Gastrocnemius medialis (tissue), 4 donors: Measurements from ENCODE around the gene MX1. TPM values are rescaled to one million over a fixed set of nuclear protein-coding genes. Genes with fewer than 3 reads are reported as not detected.

Experiments
- ATAC-seq, 2 donors: fragments of 150-250 bp; one replicate each; pipeline ENCODE4 v1.9.1; 2016
- DNase-seq, 2 donors: peaks; one replicate each; pipeline ENCODE4 v3.0.0-alpha.2; 2019
- H3K27ac ChIP-seq, 4 donors: fragments of 200-600 bp; sonication (generic); 1 replicate in 1 of 4; 2 replicates in 3 of 4; pipeline ENCODE4 v1.5.1; 2016 to 2018; ENCODE audit warnings: mild to moderate bottlenecking in 2 of 4, moderate library complexity in 1 of 4
- H3K27me3 ChIP-seq, 3 donors: fragments of 200-600 bp; sonication (generic) in 2 of 3; 1 replicate in 1 of 3; 2 replicates in 2 of 3; pipeline versions ENCODE4 v1.5.1 to v1.6.0; 2016 to 2019; ENCODE audit warnings: mild to moderate bottlenecking in 1 of 3, moderate library complexity in 1 of 3
- H3K36me3 ChIP-seq, 2 donors: fragments of 200-600 bp; sonication (generic) in 1 of 2; one replicate each; pipeline ENCODE4 v1.5.1; 2017 to 2018
- H3K4me1 ChIP-seq, 2 donors: fragments of 200-600 bp; sonication (generic) in 1 of 2; one replicate each; pipeline ENCODE4 v1.5.1; 2016 to 2017; ENCODE audit warnings: mild to moderate bottlenecking in 2 of 2
- H3K4me3 ChIP-seq, 4 donors: fragments of 200-600 bp; sonication (generic) in 3 of 4; 1 replicate in 1 of 4; 2 replicates in 3 of 4; pipeline ENCODE4 v1.5.1; 2016 to 2019; ENCODE audit warnings: mild to moderate bottlenecking in 2 of 4
- H3K9me3 ChIP-seq, 3 donors: fragments of 200-600 bp; sonication (generic) in 2 of 3; 1 replicate in 1 of 3; 2 replicates in 2 of 3; pipeline ENCODE4 v1.5.1; 2016 to 2019
- POLR2A ChIP-seq, 2 donors: fragments of 450-650 bp; IDR thresholded peaks; one replicate each; pipeline ENCODE4 v1.6.1; 2017; ENCODE audit warnings: antibody characterized with exemption in 2 of 2, mild to moderate bottlenecking in 2 of 2, moderate library complexity in 2 of 2
- in situ Hi-C, 4 donors: fragments of 200-750 bp; cut with MboI; loops; one replicate each; pipeline versions ENCODE4 v1.15.0 to v1.8.0; 2017; ENCODE audit warnings: low sequenced_read_pairs in 4 of 4
- intact Hi-C: fragments of 100-400 bp; cut with DNase I; formaldehyde crosslinking; loops from one replicate; pipeline ENCODE4 v1.15.1; 2023; ENCODE audit warnings: low total_unique reads
- total RNA-seq, 4 donors: library from RNA; depleted of rRNA; stranded (reverse); fragments of >200 nt; gene quantifications; one replicate each; pipeline versions ENCODE4 v1.1.0 to v1.2.3, GENCODE V29; 2016
- TF ChIP-seq, protein P1 (sequence below), 5 experiments: fragments of 450-650 bp in 3 of 5; fragments of 200-600 bp in 2 of 5; sonication (generic) in 2 of 5; IDR thresholded peaks in 4 of 5; conservative IDR thresholded peaks in 1 of 5; 1 replicate in 4 of 5; 2 replicates in 1 of 5; pipeline ENCODE4 v1.5.1; 2016 to 2019; ENCODE audit warnings: antibody characterized with exemption in 5 of 5, mild to moderate bottlenecking in 3 of 5, moderate library complexity in 3 of 5

Gene MX1
- total RNA-seq, 4 donors from 2014 or later = 2.5 to 10.0 (median 5.7) TPM

DNA sequence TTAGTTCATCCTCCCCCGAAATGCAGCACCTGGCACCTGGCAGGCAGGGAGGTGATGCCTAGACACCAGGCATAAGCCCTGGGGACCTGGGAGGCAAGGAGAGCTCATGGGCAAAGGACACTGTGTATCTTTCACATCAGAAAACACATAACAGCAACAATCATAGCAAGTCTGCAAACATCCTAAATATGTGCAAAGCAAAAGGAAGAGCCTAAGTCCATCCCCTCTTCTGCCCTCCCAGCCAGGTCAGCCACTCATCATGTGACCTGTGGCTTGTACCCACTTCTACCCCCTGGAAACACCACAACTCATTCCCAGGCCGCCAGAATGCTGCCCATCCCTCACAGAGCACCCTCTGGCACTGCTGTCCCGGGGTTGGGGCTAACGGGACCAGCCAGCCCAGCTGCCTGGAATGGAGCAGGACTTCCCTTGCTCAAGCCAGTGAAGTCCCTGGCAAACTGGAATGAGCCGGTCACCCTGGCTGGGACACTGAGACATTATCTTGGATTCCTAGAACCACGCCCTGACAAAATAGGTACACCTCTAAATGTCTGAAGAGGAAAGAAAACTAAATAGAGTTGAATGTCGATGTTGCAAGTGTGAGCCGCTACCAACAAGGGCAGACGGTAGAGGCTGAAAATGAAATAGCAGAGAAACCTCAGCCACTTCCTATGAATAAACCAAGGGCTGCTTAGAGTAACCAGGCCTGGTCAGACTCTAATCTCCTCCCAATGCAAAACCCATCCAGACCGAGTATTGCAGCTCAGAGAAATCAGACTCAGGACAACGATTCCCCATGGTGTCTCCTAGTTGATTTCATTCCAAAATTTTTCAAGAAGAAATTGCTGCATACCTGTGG lies 52.5 kb downstream of the MX1 start:
- in situ Hi-C loops (loop anchor here in 1 of 4 donors (25.0 kb wide), 1 partner anchor 109 kb away; no protein-coding TSS in a partner anchor), intact Hi-C loops (no loop called here)
- no peak for DNase-seq
- peaks cover 0 to 2% (median 0%) of the 10 kb centered on the region in 3 donors for H3K27me3 ChIP-seq
- TF ChIP-seq, protein P1, sequence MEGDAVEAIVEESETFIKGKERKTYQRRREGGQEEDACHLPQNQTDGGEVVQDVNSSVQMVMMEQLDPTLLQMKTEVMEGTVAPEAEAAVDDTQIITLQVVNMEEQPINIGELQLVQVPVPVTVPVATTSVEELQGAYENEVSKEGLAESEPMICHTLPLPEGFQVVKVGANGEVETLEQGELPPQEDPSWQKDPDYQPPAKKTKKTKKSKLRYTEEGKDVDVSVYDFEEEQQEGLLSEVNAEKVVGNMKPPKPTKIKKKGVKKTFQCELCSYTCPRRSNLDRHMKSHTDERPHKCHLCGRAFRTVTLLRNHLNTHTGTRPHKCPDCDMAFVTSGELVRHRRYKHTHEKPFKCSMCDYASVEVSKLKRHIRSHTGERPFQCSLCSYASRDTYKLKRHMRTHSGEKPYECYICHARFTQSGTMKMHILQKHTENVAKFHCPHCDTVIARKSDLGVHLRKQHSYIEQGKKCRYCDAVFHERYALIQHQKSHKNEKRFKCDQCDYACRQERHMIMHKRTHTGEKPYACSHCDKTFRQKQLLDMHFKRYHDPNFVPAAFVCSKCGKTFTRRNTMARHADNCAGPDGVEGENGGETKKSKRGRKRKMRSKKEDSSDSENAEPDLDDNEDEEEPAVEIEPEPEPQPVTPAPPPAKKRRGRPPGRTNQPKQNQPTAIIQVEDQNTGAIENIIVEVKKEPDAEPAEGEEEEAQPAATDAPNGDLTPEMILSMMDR (IDR thresholded peaks at IDR 0.05 in 4 of 5, conservative IDR thresholded peaks at IDR 0.05 in 1 of 5) = no peak
- TF ChIP-seq POLR2A (IDR thresholded peaks at IDR 0.05) = no peak
- H3K4me3 ChIP-seq = no peak overlapping the region
- H3K9me3 ChIP-seq = no peaks in the 10 kb centered on the region
- ATAC-seq = no peak
- no peaks in the 10 kb centered on the region for H3K4me1 ChIP-seq
- H3K36me3 ChIP-seq = no peaks in the 10 kb centered on the region
- H3K27ac ChIP-seq = no peak overlapping the region

DNA sequence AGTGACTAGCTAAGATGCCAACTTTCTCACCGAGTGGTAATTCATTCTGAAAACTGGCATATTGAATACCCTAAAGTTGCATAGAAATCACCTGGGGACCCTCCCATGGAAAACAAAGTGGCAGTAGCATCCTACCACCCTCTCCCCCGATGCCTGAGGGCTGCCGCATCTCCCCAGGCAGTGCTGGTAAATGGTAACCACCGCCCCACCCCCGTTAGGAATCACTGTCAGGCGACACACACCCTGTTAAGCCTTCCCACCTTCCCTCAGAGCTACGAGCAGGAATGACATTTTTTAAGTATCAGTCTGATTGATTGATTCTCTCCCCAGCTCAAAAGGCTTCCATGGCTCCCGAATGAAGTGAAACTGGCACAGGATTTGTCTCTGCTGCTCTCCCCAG lies 53.6 kb downstream of the MX1 start:
- intact Hi-C loops (no loop called here), in situ Hi-C loops (loop anchor here in 1 of 4 donors (25.0 kb wide), 1 partner anchor 108 kb away; no protein-coding TSS in a partner anchor)
- ATAC-seq = no peak
- Histone ChIP-seq H3K36me3 (no peaks in the 10 kb centered on the region), H3K4me3 (no peak overlapping the region), H3K4me1 (no peaks in the 10 kb centered on the region), H3K27ac (no peak overlapping the region), H3K9me3 (no peaks in the 10 kb centered on the region), H3K27me3 (peaks cover 0 to 2% (median 0%) of the 10 kb centered on the region in 3 donors)
- no peak for DNase-seq
- TF ChIP-seq POLR2A (IDR thresholded peaks at IDR 0.05) = no peak

DNA sequence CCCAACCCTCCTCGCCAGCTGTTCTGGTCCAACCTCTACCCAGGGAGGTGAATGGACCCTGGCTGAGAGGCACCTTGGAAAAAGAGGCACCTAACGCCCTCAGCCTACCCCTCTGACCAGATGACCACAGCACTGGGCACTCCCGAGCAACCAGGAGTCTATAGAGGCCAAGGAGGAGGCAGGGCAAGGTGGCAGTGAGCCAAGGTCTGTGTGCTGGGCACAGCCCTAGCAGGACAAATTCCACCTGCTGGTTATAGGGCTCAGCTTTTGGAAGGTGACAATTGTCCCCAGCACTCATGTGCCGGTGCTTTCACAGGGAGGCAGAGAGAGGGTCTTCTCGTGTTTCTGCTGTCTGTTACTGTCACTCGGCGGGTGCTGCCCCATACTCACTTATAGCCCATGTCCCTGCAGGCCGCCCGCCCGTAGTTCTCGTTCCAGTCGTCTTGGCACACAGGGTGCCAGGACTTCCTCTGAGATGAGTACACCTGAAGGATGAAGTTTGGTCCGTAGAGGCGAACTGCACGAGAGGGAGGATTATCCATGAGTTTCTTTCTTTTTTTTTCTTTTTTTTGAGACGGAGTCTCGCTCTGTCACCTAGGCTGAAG lies 54.1 kb downstream of the MX1 start:
- Histone ChIP-seq H3K27ac (no peak overlapping the region), H3K27me3 (peaks cover 0 to 2% (median 0%) of the 10 kb centered on the region in 3 donors), H3K4me1 (no peaks in the 10 kb centered on the region), H3K36me3 (no peaks in the 10 kb centered on the region), H3K9me3 (no peaks in the 10 kb centered on the region), H3K4me3 (no peak overlapping the region)
- in situ Hi-C loops (loop anchor here in 1 of 4 donors (25.0 kb wide), 1 partner anchor 107 kb away; no protein-coding TSS in a partner anchor), intact Hi-C loops (no loop called here)
- DNase-seq = no peak
- ATAC-seq = no peak
- TF ChIP-seq, protein P1 (IDR thresholded peaks at IDR 0.05 in 4 of 5, conservative IDR thresholded peaks at IDR 0.05 in 1 of 5) = no peak
- TF ChIP-seq POLR2A (IDR thresholded peaks at IDR 0.05) = no peak

DNA sequence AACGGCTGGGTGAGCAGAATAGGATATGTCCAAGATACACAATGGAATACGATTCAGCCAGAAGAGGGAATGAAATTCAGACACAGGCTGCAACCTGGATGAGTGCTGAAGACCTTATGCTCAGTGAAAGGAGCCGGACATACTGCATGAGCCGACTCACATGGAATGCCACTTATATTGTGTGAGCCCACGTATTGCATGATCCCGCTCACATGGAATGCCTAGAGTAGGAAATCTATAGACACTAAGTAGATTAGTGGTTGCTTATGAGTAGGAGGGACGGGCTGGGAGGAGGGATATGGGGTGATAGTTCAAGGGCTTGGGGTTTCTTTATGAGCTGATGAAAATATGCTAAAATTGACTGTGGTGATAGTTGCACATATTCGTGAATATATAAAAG lies 55.2 kb downstream of the MX1 start:
- no peaks in the 10 kb centered on the region for H3K4me1 ChIP-seq
- no peak for ATAC-seq
- no peak for DNase-seq
- H3K9me3 ChIP-seq = no peaks in the 10 kb centered on the region
- in situ Hi-C loops = loop anchor here in 1 of 4 donors (25.0 kb wide), 1 partner anchor 106 kb away; no protein-coding TSS in a partner anchor
- no peak overlapping the region for H3K4me3 ChIP-seq
- TF ChIP-seq, protein P1 (IDR thresholded peaks at IDR 0.05 in 4 of 5, conservative IDR thresholded peaks at IDR 0.05 in 1 of 5) = no peak
- TF ChIP-seq POLR2A (IDR thresholded peaks at IDR 0.05) = no peak
- intact Hi-C loops = no loop called here
- H3K27me3 ChIP-seq = peaks cover 0 to 2% (median 0%) of the 10 kb centered on the region in 3 donors
- no peaks in the 10 kb centered on the region for H3K36me3 ChIP-seq
- no peak overlapping the region for H3K27ac ChIP-seq

DNA sequence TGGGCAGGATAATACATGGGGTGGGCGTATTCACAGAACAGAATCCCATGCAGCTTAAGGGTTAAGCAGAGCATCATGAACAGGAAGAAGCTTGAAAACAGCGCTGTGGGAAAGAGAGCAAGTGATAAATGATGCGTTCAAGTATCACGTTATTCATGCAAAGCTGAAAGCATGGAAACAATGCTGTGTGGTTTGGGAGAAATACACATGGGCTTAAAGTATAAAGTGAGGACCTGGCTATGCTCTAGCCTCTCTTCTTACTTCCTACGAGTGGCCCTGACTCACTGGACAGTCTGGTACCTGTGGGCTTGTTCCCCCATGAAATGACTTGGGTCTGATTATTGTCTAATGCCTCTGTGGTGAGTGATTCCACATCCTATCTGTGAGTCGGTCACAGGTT lies 56.3 kb downstream of the MX1 start:
- ATAC-seq (no peak), DNase-seq (no peak)
- Histone ChIP-seq H3K4me3 (no peak overlapping the region), H3K27ac (no peak overlapping the region), H3K27me3 (peaks cover 0 to 2% (median 0%) of the 10 kb centered on the region in 3 donors), H3K4me1 (no peaks in the 10 kb centered on the region), H3K36me3 (no peaks in the 10 kb centered on the region), H3K9me3 (no peaks in the 10 kb centered on the region)
- TF ChIP-seq, protein P1 (IDR thresholded peaks at IDR 0.05 in 4 of 5, conservative IDR thresholded peaks at IDR 0.05 in 1 of 5) = no peak
- TF ChIP-seq POLR2A (IDR thresholded peaks at IDR 0.05) = no peak
- in situ Hi-C loops = loop anchor here in 1 of 4 donors (25.0 kb wide), 1 partner anchor 105 kb away; no protein-coding TSS in a partner anchor
- intact Hi-C loops = no loop called here
